H1 (cell line): Measurements from ENCODE around the gene ZPBP2. TPM values are rescaled to one million over a fixed set of nuclear protein-coding genes. Genes with fewer than 3 reads are reported as not detected.

Source experiments
- CTCF ChIA-PET: fragments of 300-600 bp; sonication (Branson Sonifier 250); formaldehyde crosslinking; loops from one replicate; lab custom pipeline; 2021; ENCODE audit not compliant: partially characterized antibody; lab: Charles Lee
- POLR2A ChIA-PET: fragments of 300-600 bp; sonication (Branson Sonifier 250); formaldehyde crosslinking; loops from one replicate; lab custom pipeline; 2021; ENCODE audit warnings: inconsistent platforms; ENCODE audit not compliant: partially characterized antibody; lab: Charles Lee
- DNase-seq, 2 experiments: peaks; one replicate each; pipeline versions ENCODE4 v3.0.0 to v3.0.0-alpha.2; 2010 to 2022; ENCODE audit warnings: low spot score in 2 of 2, low read depth in 1 of 2, mixed read lengths in 1 of 2
- FAIRE-seq: peaks from 2 replicates; lab custom pipeline; 2011; peaks lifted over from hg19 to GRCh38; lab: Jason Lieb, UNC
- H2AFZ ChIP-seq: 2 replicates; pipeline ENCODE4 v1.8.1; 2012; ENCODE audit warnings: low read length, inconsistent platforms
- H2AK5ac ChIP-seq: 2 replicates; pipeline ENCODE4 v1.6.1; 2013; ENCODE audit warnings: low read depth, low read length
- H2BK120ac ChIP-seq: replicated peaks from 2 replicates; pipeline ENCODE3; 2013; ENCODE audit warnings: low read depth, low read length, inconsistent platforms
- H2BK12ac ChIP-seq: 2 replicates; pipeline ENCODE4 v1.6.1; 2013; ENCODE audit warnings: low read depth, low read length
- H2BK15ac ChIP-seq: 2 replicates; pipeline ENCODE4 v1.6.1; 2013; ENCODE audit warnings: low read length
- H2BK20ac ChIP-seq: 2 replicates; pipeline ENCODE4 v1.6.1; 2013; ENCODE audit warnings: low read length
- H2BK5ac ChIP-seq: 2 replicates; pipeline ENCODE4 v1.6.1; 2013; ENCODE audit warnings: low read depth, low read length
- H3K14ac ChIP-seq: 2 replicates; pipeline ENCODE4 v1.6.1; 2013; ENCODE audit warnings: inconsistent platforms; ENCODE audit not compliant: insufficient read length
- H3K18ac ChIP-seq: 2 replicates; pipeline ENCODE4 v1.6.1; 2013; ENCODE audit warnings: low read length; ENCODE audit errors: extremely low read depth
- H3K23ac ChIP-seq: 2 replicates; pipeline ENCODE4 v1.6.1; 2013; ENCODE audit warnings: inconsistent platforms; ENCODE audit not compliant: insufficient read length
- H3K23me2 ChIP-seq: 2 replicates; pipeline ENCODE4 v1.6.1; 2013; ENCODE audit warnings: low read depth, low read length
- H3K27ac ChIP-seq: 2 replicates; pipeline ENCODE4 v1.6.1; 2011; ENCODE audit warnings: low read depth, low read length, inconsistent platforms
- H3K27me3 ChIP-seq, 4 experiments: replicated peaks in 1 of 4; 1 replicate in 1 of 4; 2 replicates in 3 of 4; pipeline versions ENCODE4 v1.6.1 to v1.8.1; 2011 to 2013; ENCODE audit warnings: low read length in 3 of 4, mild to moderate bottlenecking in 3 of 4, inconsistent platforms in 2 of 4, mixed read lengths in 2 of 4, moderate library complexity in 1 of 4; ENCODE audit not compliant: control insufficient read depth in 3 of 4, insufficient read depth in 3 of 4; ENCODE audit errors: extremely low read depth in 1 of 4
- H3K36me3 ChIP-seq, 4 experiments: 2 replicates each; pipeline versions ENCODE4 v1.6.1 to v1.8.1; 2011 to 2013; ENCODE audit warnings: mild to moderate bottlenecking in 4 of 4, low read length in 3 of 4, moderate library complexity in 2 of 4, control low read depth in 1 of 4, inconsistent platforms in 1 of 4; ENCODE audit not compliant: insufficient read depth in 4 of 4, control insufficient read depth in 2 of 4
- H3K4ac ChIP-seq: replicated peaks from 2 replicates; pipeline ENCODE3; 2013; ENCODE audit warnings: low read length, low read depth, mixed read lengths, inconsistent platforms; ENCODE audit not compliant: insufficient read length
- H3K4me1 ChIP-seq, 4 experiments: replicated peaks in 1 of 4; 1 replicate in 1 of 4; 2 replicates in 3 of 4; pipeline versions ENCODE4 v1.6.1 to v1.8.1; 2011 to 2013; ENCODE audit warnings: low read length in 3 of 4, inconsistent platforms in 2 of 4, mixed read lengths in 1 of 4; ENCODE audit not compliant: insufficient read depth in 4 of 4, control insufficient read depth in 3 of 4
- H3K4me2 ChIP-seq, 2 experiments: 2 replicates each; pipeline versions ENCODE4 v1.6.1 to v1.8.1; 2011 to 2013; ENCODE audit warnings: low read depth in 2 of 2, low read length in 2 of 2, control low read depth in 1 of 2, inconsistent platforms in 1 of 2, mild to moderate bottlenecking in 1 of 2; ENCODE audit not compliant: insufficient read depth in 1 of 2
- H3K4me3 ChIP-seq, 4 experiments: fragments of 200-600, 300-600 bp in 1 of 4; sonication (generic), shearing (Covaris generic), sonication (Bioruptor Twin) in 1 of 4; 2 replicates each; pipeline versions ENCODE4 v1.5.1 to v1.8.1; 2011 to 2016; ENCODE audit warnings: low read length in 4 of 4, low read depth in 3 of 4, control low read depth in 2 of 4, inconsistent platforms in 2 of 4, mild to moderate bottlenecking in 2 of 4, mixed read lengths in 1 of 4, moderate library complexity in 1 of 4; ENCODE audit not compliant: insufficient read depth in 2 of 4; ENCODE audit errors: extremely low read depth in 1 of 4
- H3K56ac ChIP-seq: replicated peaks from 2 replicates; pipeline ENCODE3; 2013; ENCODE audit warnings: low read depth, mild to moderate bottlenecking, mixed read lengths, low read length, inconsistent platforms; ENCODE audit not compliant: insufficient read length
- H3K79me1 ChIP-seq: 2 replicates; pipeline ENCODE4 v1.6.1; 2013; ENCODE audit warnings: low read depth, low read length, control low read depth
- H3K79me2 ChIP-seq, 2 experiments: 2 replicates each; pipeline versions ENCODE4 v1.6.1 to v1.8.1; 2012 to 2013; ENCODE audit warnings: low read length in 2 of 2, mild to moderate bottlenecking in 2 of 2, inconsistent platforms in 1 of 2; ENCODE audit not compliant: insufficient read depth in 2 of 2, control insufficient read depth in 1 of 2
- H3K9ac ChIP-seq, 4 experiments: replicated peaks in 1 of 4; 1 replicate in 1 of 4; 2 replicates in 3 of 4; pipeline versions ENCODE4 v1.6.1 to v1.8.1; 2011 to 2013; ENCODE audit warnings: low read depth in 3 of 4, low read length in 3 of 4, control low read depth in 2 of 4, mild to moderate bottlenecking in 2 of 4, moderate library complexity in 2 of 4, inconsistent platforms in 1 of 4; ENCODE audit errors: extremely low read depth in 1 of 4
- H3K9me3 ChIP-seq, 2 experiments: 2 replicates each; pipeline versions ENCODE4 v1.6.1 to v1.8.1; 2012 to 2013; ENCODE audit warnings: mild to moderate bottlenecking in 2 of 2, moderate library complexity in 2 of 2, control low read depth in 1 of 2, inconsistent platforms in 1 of 2, low read depth in 1 of 2, low read length in 1 of 2, mixed read lengths in 1 of 2; ENCODE audit not compliant: insufficient read depth in 2 of 2
- H4K20me1 ChIP-seq, 2 experiments: replicated peaks in 1 of 2; 2 replicates each; pipeline versions ENCODE3 to v1.8.1; 2011 to 2013; ENCODE audit warnings: inconsistent platforms in 2 of 2, low read length in 2 of 2, mild to moderate bottlenecking in 1 of 2; ENCODE audit not compliant: insufficient read depth in 2 of 2, control insufficient read depth in 1 of 2
- H4K5ac ChIP-seq: 2 replicates; pipeline ENCODE4 v1.6.1; 2013; ENCODE audit warnings: low read length, low read depth, mixed read lengths, inconsistent platforms; ENCODE audit not compliant: insufficient read length
- H4K8ac ChIP-seq: 2 replicates; pipeline ENCODE4 v1.8.0; 2013; ENCODE audit warnings: mild to moderate bottlenecking, moderate library complexity, low read length, inconsistent platforms; ENCODE audit not compliant: insufficient read depth; ENCODE audit errors: extremely low read depth
- H4K91ac ChIP-seq: replicated peaks from 2 replicates; pipeline ENCODE3; 2013; ENCODE audit warnings: low read length, mixed read lengths, inconsistent platforms; ENCODE audit not compliant: insufficient read length
- ASH2L ChIP-seq: fragments of 200-600, 300-600 bp; sonication (generic); IDR thresholded peaks from one replicate; pipeline ENCODE4 v1.7.1; 2017; ENCODE audit warnings: low read length
- CBX8 ChIP-seq: fragments of 300-800, 300-1000 bp; sonication (generic); IDR thresholded peaks from 2 replicates; pipeline ENCODE4 v1.7.1; 2016; ENCODE audit warnings: low read depth, low read length, borderline replicate concordance
- CEBPB ChIP-seq: IDR thresholded peaks from 2 replicates; pipeline ENCODE4 v1.6.1; 2012; ENCODE audit warnings: low read depth, low read length
- CREB1 ChIP-seq: IDR thresholded peaks from 2 replicates; pipeline ENCODE4 v1.6.1; 2012; ENCODE audit warnings: inconsistent platforms
- CTBP2 ChIP-seq: IDR thresholded peaks from 2 replicates; pipeline ENCODE4 v1.7.0; 2011; ENCODE audit warnings: borderline replicate concordance, mild to moderate bottlenecking, moderate library complexity, mixed read lengths, low read length; ENCODE audit not compliant: insufficient read depth, insufficient read length
- EGR1 ChIP-seq: IDR thresholded peaks from 2 replicates; pipeline ENCODE4 v1.6.1; 2011; ENCODE audit warnings: low read depth, low read length, borderline replicate concordance
- GABPA ChIP-seq: IDR thresholded peaks from 2 replicates; pipeline ENCODE4 v1.6.1; 2011; ENCODE audit warnings: mild to moderate bottlenecking, low read length, moderate library complexity, borderline replicate concordance; ENCODE audit not compliant: insufficient read depth
- GTF2F1 ChIP-seq: IDR thresholded peaks from 2 replicates; pipeline ENCODE4 v1.6.1; 2012; ENCODE audit warnings: low read depth, low read length, improper control_type of control experiment, borderline replicate concordance
- HDAC6 ChIP-seq: IDR thresholded peaks from one replicate; pipeline ENCODE4 v1.7.1; 2012; ENCODE audit warnings: low read depth, mild to moderate bottlenecking, inconsistent platforms, low read length, moderate library complexity
- RBBP5 ChIP-seq: IDR thresholded peaks from 2 replicates; pipeline ENCODE4 v1.7.1; 2012; ENCODE audit warnings: low read depth, mild to moderate bottlenecking, inconsistent platforms, low read length, moderate library complexity, borderline replicate concordance
- RFX5 ChIP-seq: IDR thresholded peaks from 2 replicates; pipeline ENCODE4 v1.6.1; 2011; ENCODE audit warnings: low read depth, low read length, improper control_type of control experiment, borderline replicate concordance
- TAF1 ChIP-seq: IDR thresholded peaks from 2 replicates; pipeline ENCODE4 v1.6.1; 2011; ENCODE audit warnings: mild to moderate bottlenecking, low read depth, low read length
- TBP ChIP-seq: IDR thresholded peaks from 2 replicates; pipeline ENCODE4 v1.6.1; 2011; ENCODE audit warnings: low read depth, low read length, improper control_type of control experiment
- ZNF274 ChIP-seq: IDR thresholded peaks from 2 replicates; pipeline ENCODE4 v1.7.0; 2012; ENCODE audit warnings: low read length, borderline replicate concordance; ENCODE audit errors: extremely low read depth
- WGBS, 2 experiments: shearing (Covaris generic) in 1 of 2; methylation state at CpG; one replicate each; pipeline versions ENCODE4 v1.1.6 to v1.1.7; 2013 to 2015; ENCODE audit warnings: low lambda C conversion rate in 2 of 2, mixed read lengths in 2 of 2, inconsistent platforms in 1 of 2, low coverage in 1 of 2, missing lambda C conversion rate in 1 of 2; ENCODE audit not compliant: insufficient replicate concordance in 2 of 2, insufficient coverage in 1 of 2, insufficient read length in 1 of 2; ENCODE audit errors: extremely low coverage in 1 of 2, missing lambda C conversion rate in 1 of 2; 5-methylcytosine and 5-hydroxymethylcytosine counted together
- polyA plus RNA-seq, 7 experiments: library from polyadenylated mRNA; depleted of rRNA in 3 of 7; stranded (reverse) in 5 of 7; unstranded in 2 of 7; fragments of >200 nt in 5 of 7; fragments of 200-250 nt in 2 of 7; gene quantifications; 1 replicate in 5 of 7; 2 replicates in 1 of 7; 4 replicates in 1 of 7; pipeline versions ENCODE4 v1.2.1 to v1.2.3, GENCODE V29; 2011 to 2013; ENCODE audit warnings: missing spikeins in 2 of 7, mixed read lengths in 2 of 7
- total RNA-seq: library from RNA; stranded (reverse); fragmentation: NEBNext Ultra II Directional; extraction: Animal tissue kit (Norgen Biotek cat#: 25700); gene quantifications from 2 replicates; pipeline ENCODE4 v1.2.1, GENCODE V29; 2021

ZPBP2 gene
- total and polyA plus RNA-seq, 2 of the 8 experiments (the other 6 are each of a cell fraction or from before 2014, with no cell fraction given), result not detected

DNA sequence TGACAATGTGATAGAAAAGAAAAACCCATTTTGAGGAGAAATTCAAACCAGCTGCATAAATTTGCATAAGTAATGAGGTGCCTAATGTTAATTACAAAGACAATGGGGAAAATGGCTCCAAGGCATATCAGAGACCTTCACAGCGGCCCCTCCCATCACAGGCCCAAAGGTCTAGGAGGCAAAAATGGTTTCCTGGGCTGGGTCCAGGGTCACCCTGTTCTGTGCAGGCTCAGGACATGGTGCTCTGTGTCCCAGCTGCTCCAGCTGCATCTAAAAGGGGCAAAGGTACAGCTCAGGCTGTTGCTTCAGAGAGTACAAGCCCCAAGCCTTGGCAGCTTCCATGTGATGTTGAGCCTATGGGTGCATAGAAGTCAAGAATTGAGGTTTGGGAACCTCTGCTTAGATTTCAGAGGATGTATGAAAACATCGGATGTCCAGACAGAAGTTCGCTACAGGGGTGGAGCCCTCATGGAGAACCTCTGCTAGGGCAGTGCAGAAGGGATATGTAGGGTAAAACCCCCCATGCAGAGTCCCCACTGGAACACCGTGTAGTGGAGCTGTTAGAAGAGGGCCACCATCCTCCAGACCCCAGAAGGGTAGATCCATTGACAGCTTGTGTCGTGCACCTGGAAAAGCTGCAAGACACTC lies 44.5 kb upstream of the ZPBP2 start:
- Histone ChIP-seq H3K79me1 (no peaks in the 10 kb centered on the region), H3K79me2 (no peaks in the 10 kb centered on the region), H3K23ac (no peak overlapping the region), H2BK15ac (no peak overlapping the region), H4K8ac (no peak overlapping the region), H4K91ac (no peak overlapping the region), H3K4me2 (no peak overlapping the region), H3K4me1 (no peaks in the 10 kb centered on the region), H3K14ac (no peak overlapping the region), H2BK120ac (no peak overlapping the region), H3K23me2 (peaks cover 1% of the 10 kb centered on the region; the same call in 1 of the 2 replicates), H3K4me3 (no peak overlapping the region), H3K4ac (no peak overlapping the region), H3K56ac (no peak overlapping the region), H2BK20ac (no peak overlapping the region), H4K5ac (no peak overlapping the region), H2BK5ac (no peak overlapping the region), H3K27me3 (no peaks in the 10 kb centered on the region), H3K18ac (no peak overlapping the region), H3K9me3 (peaks cover 13 to 20% of the 10 kb centered on the region in 2 experiments; a peak in 3 of 4 replicates), H3K9ac (no peak overlapping the region), H2AK5ac (no peak overlapping the region), H4K20me1 (no peaks in the 10 kb centered on the region), H3K27ac (no peak overlapping the region), H2BK12ac (no peak overlapping the region), H3K36me3 (no peaks in the 10 kb centered on the region), H2AFZ (no peak overlapping the region)
- POLR2A ChIA-PET, result no interaction called here
- DNase-seq (no peak), FAIRE-seq (no peak)
- 94% methylated on average over 5 of the region's 5 CpGs; no CpG with 5 or more reads in 1 of the 2 experiments for WGBS, 2 experiments
- CTCF ChIA-PET, result interaction anchor here (1.1 kb wide), 1 partner anchor 11 kb away, joined by 3 read pairs; no protein-coding TSS in a partner anchor
- no peak for TF ChIP-seq EGR1
- no peak for TF ChIP-seq CEBPB
- TF ChIP-seq GTF2F1, result no peak
- TF ChIP-seq RBBP5, result no peak
- no peak for TF ChIP-seq ASH2L
- TF ChIP-seq TAF1, result no peak
- TF ChIP-seq ZNF274, result no peak
- no peak for TF ChIP-seq CREB1
- no peak for TF ChIP-seq GABPA
- no peak for TF ChIP-seq TBP
- TF ChIP-seq RFX5, result no peak
- TF ChIP-seq CBX8, result no peak
- no peak for TF ChIP-seq HDAC6
- TF ChIP-seq CTBP2, result no peak
